ENCODE measurements around the gene CDIP1. TPM values are rescaled to one million over a fixed set of nuclear protein-coding genes. Genes with fewer than 3 reads are reported as not detected.

Gene CDIP1
- total RNA-seq, 2 donors from 2014 or later = 41.8 to 64.4 TPM

DNA sequence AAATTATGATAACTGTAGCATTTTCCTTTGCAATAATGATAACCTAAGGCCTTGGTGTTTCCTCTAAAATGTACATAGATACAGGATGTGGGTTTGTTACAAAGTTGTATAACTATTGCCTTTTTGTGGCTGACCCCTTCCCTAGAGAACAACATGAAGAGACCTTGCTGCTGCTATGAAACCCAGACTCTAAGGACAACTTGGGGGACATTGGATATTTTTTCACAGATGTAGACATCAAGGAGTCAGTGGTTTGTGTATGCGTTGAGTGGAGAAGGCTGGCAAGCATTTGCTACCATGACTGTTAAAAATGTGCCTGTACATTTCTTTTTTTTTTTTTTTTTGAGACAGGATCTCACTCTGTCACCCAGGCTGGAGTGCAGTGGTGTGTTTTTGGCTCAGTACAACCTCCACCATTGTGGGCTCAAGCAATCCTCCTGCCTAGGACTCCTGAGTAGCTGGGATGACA is 50.0 kb downstream of the CDIP1 start:
- WGBS, 2 experiments (ENCODE audit: insufficient coverage in 1 of 2, insufficient read length in 1 of 2) = 93% methylated on average over 1 of the region's 1 CpG; no CpG with 5 or more reads in 1 of the 2 experiments
- H3K4me1 Mint-ChIP-seq = peaks cover 8% of the 10 kb centered on the region
- H3K27ac Mint-ChIP-seq = no peak overlapping the region
- peaks cover 10% of the 10 kb centered on the region for H3K36me3 Mint-ChIP-seq (ENCODE audit: low read depth)
- no peaks in the 10 kb centered on the region for H3K9me3 Mint-ChIP-seq
- no peaks in the 10 kb centered on the region for H3K4me1 ChIP-seq (ENCODE audit: control insufficient read depth, insufficient read depth, low read length)
- H3K27ac ChIP-seq (ENCODE audit: low read depth, low read length) = no peak overlapping the region
- H3K9me3 ChIP-seq (ENCODE audit: control insufficient read depth, low read length) = no peaks in the 10 kb centered on the region
- no peak for TF ChIP-seq CTCF (conservative IDR thresholded peaks at IDR 0.05)
- no peak overlapping the region for H3K9ac ChIP-seq (ENCODE audit: extremely low read depth, low read length, poor library complexity, severe bottlenecking)
- no peak overlapping the region for H3K4me3 Mint-ChIP-seq
- no peaks in the 10 kb centered on the region for H3K27me3 ChIP-seq (ENCODE audit: control insufficient read depth, insufficient read depth, low read length, poor library complexity, severe bottlenecking)
- H3K4me3 ChIP-seq (ENCODE audit: low read length) = no peak overlapping the region
- DNase-seq = no peak
- H3K36me3 ChIP-seq (ENCODE audit: control insufficient read depth, insufficient read depth, low read length) = peaks cover 14% of the 10 kb centered on the region
- H3K27me3 Mint-ChIP-seq (ENCODE audit: insufficient read depth) = no peaks in the 10 kb centered on the region

- Histone ChIP-seq H3K9ac (ENCODE audit: extremely low read depth, low read length, poor library complexity, severe bottlenecking) (no peak overlapping the region), H3K9me3 (ENCODE audit: control insufficient read depth, low read length) (no peaks in the 10 kb centered on the region), H3K36me3 (ENCODE audit: control insufficient read depth, insufficient read depth, low read length) (peaks cover 14% of the 10 kb centered on the region), H3K27ac (ENCODE audit: low read depth, low read length) (no peak overlapping the region), H3K27me3 (ENCODE audit: control insufficient read depth, insufficient read depth, low read length, poor library complexity, severe bottlenecking) (no peaks in the 10 kb centered on the region), H3K4me3 (ENCODE audit: low read length) (no peak overlapping the region), H3K4me1 (ENCODE audit: control insufficient read depth, insufficient read depth, low read length) (no peaks in the 10 kb centered on the region)
- Mint-ChIP-seq H3K36me3 (ENCODE audit: low read depth) (peaks cover 10% of the 10 kb centered on the region), H3K4me1 (peaks cover 8% of the 10 kb centered on the region), H3K9me3 (no peaks in the 10 kb centered on the region), H3K27ac (no peak overlapping the region), H3K4me3 (no peak overlapping the region), H3K27me3 (ENCODE audit: insufficient read depth) (no peaks in the 10 kb centered on the region)
- WGBS, 2 experiments (ENCODE audit: insufficient coverage in 1 of 2, insufficient read length in 1 of 2) = 95 to 100% methylated on average over 1 to 5 of the region's 5 CpGs
- no peak for DNase-seq
- TF ChIP-seq CTCF (conservative IDR thresholded peaks at IDR 0.05) = no peak
These were observed 50.5 kb downstream of the CDIP1 start for GRCh38 chr16:4487955-4488498.

DNA sequence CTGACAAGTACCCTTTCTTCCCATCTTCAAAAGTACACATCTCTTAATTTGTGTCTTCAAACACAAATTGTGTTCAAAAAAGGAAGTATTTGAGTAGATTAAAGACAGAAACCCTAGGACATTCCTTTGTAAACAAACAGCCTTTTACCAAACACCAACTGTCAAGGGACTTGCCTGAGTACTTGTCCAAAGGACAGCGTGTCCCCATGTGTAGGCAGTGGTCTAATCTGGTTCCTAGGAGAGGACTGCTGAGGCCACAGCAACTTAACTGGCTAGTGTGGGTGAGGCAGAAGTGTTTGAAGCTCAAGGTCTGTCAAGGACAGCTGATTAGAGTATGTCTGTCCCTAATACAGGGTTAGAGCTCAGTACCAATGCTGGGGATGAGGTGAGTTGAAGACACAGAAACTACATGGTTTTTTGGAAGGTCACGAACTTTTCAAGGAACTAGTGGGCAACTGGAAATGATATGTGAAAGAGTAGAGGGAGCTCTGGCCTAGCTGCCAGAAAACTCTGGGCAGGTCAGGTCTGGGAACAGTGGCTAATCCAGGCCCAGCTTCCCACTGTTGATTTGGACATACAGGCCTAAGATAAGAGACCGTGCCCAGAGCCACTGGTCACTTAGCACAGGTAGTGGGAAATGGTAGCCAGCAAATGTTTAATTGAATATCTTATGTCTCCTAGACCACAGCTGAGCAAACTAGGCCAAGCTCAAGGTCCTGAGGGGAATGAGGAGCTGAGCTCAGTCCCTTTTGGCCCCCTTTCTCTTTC is 52.3 kb downstream of the CDIP1 start:
- Mint-ChIP-seq H3K36me3 (ENCODE audit: low read depth) (peaks cover 10% of the 10 kb centered on the region), H3K27ac (peak overlapping the region; percentile 26), H3K9me3 (no peaks in the 10 kb centered on the region), H3K27me3 (ENCODE audit: insufficient read depth) (no peaks in the 10 kb centered on the region), H3K4me1 (peaks cover 13% of the 10 kb centered on the region), H3K4me3 (no peak overlapping the region)
- WGBS, 2 experiments (ENCODE audit: insufficient coverage in 1 of 2, insufficient read length in 1 of 2) = 94 to 100% methylated on average over 2 to 3 of the region's 3 CpGs
- peaks cover 14% of the 10 kb centered on the region for H3K36me3 ChIP-seq (ENCODE audit: control insufficient read depth, insufficient read depth, low read length)
- H3K9me3 ChIP-seq (ENCODE audit: control insufficient read depth, low read length) = no peaks in the 10 kb centered on the region
- no peak overlapping the region for H3K4me3 ChIP-seq (ENCODE audit: low read length)
- no peaks in the 10 kb centered on the region for H3K4me1 ChIP-seq (ENCODE audit: control insufficient read depth, insufficient read depth, low read length)
- no peak overlapping the region for H3K9ac ChIP-seq (ENCODE audit: extremely low read depth, low read length, poor library complexity, severe bottlenecking)
- H3K27ac ChIP-seq (ENCODE audit: low read depth, low read length) = no peak overlapping the region
- no peak for DNase-seq
- no peak for TF ChIP-seq CTCF (conservative IDR thresholded peaks at IDR 0.05)
- no peaks in the 10 kb centered on the region for H3K27me3 ChIP-seq (ENCODE audit: control insufficient read depth, insufficient read depth, low read length, poor library complexity, severe bottlenecking)
